Liver (tissue), 9 donors: ENCODE data around the gene CPSF3. TPM values are rescaled to one million over a fixed set of nuclear protein-coding genes. Genes with fewer than 3 reads are reported as not detected.

Source experiments
- DNase-seq: peaks from one replicate; pipeline ENCODE4 v3.0.0-alpha.2; 2017; ENCODE audit warnings: low spot score
- H3K27ac ChIP-seq, 2 donors: one replicate each; pipeline ENCODE4 v1.7.0; 2013; ENCODE audit warnings: inconsistent platforms in 2 of 2, low read length in 2 of 2, control low read depth in 1 of 2, low read depth in 1 of 2, mild to moderate bottlenecking in 1 of 2
- H3K27me3 ChIP-seq, 4 donors: one replicate each; pipeline versions ENCODE4 v1.6.1 to v1.7.0; 2013; ENCODE audit warnings: low read length in 3 of 4, inconsistent platforms in 1 of 4, mild to moderate bottlenecking in 1 of 4, moderate library complexity in 1 of 4; ENCODE audit not compliant: control insufficient read depth in 4 of 4, insufficient read depth in 4 of 4
- H3K36me3 ChIP-seq, 4 donors: one replicate each; pipeline versions ENCODE4 v1.6.1 to v1.7.0; 2013; ENCODE audit warnings: low read length in 3 of 4, mild to moderate bottlenecking in 3 of 4, low read depth in 1 of 4, moderate library complexity in 1 of 4; ENCODE audit not compliant: control insufficient read depth in 4 of 4, insufficient read depth in 3 of 4
- H3K4me1 ChIP-seq, 4 donors: one replicate each; pipeline versions ENCODE4 v1.6.1 to v1.7.0; 2013; ENCODE audit warnings: low read length in 3 of 4, mild to moderate bottlenecking in 3 of 4, moderate library complexity in 1 of 4; ENCODE audit not compliant: control insufficient read depth in 4 of 4, insufficient read depth in 4 of 4
- H3K4me3 ChIP-seq, 3 donors: one replicate each; pipeline versions ENCODE4 v1.6.1 to v1.7.0; 2013; ENCODE audit warnings: low read length in 3 of 3, control low read depth in 1 of 3, low read depth in 1 of 3, mild to moderate bottlenecking in 1 of 3
- H3K9ac ChIP-seq, 2 donors: one replicate each; pipeline ENCODE4 v1.7.0; 2013; ENCODE audit warnings: low read length in 2 of 2, mild to moderate bottlenecking in 2 of 2, moderate library complexity in 2 of 2, control low read depth in 1 of 2, low read depth in 1 of 2
- H3K9me3 ChIP-seq, 4 donors: one replicate each; pipeline versions ENCODE4 v1.6.1 to v1.7.0; 2013; ENCODE audit warnings: low read length in 3 of 4; ENCODE audit not compliant: control insufficient read depth in 4 of 4
- ATF3 ChIP-seq: IDR thresholded peaks from 2 replicates; pipeline ENCODE4 v1.6.1; 2016; ENCODE audit warnings: antibody characterized with exemption
- EGR1 ChIP-seq, 2 donors: IDR thresholded peaks; 2 replicates each; pipeline ENCODE4 v1.6.1; 2016 to 2018; ENCODE audit warnings: antibody characterized with exemption in 2 of 2, low read depth in 2 of 2
- FOXA1 ChIP-seq: IDR thresholded peaks from 2 replicates; pipeline ENCODE4 v1.6.1; 2016; ENCODE audit warnings: antibody characterized with exemption
- FOXA2 ChIP-seq: IDR thresholded peaks from 2 replicates; pipeline ENCODE4 v1.6.1; 2016; ENCODE audit warnings: antibody characterized with exemption
- GABPA ChIP-seq, 2 donors: IDR thresholded peaks in 1 of 2; conservative IDR thresholded peaks in 1 of 2; 2 replicates each; pipeline ENCODE4 v1.6.1; 2016; ENCODE audit warnings: antibody characterized with exemption in 2 of 2, mild to moderate bottlenecking in 1 of 2, moderate library complexity in 1 of 2
- HNF4A ChIP-seq, 2 donors: conservative IDR thresholded peaks; 2 replicates each; pipeline ENCODE4 v1.6.1; 2016; ENCODE audit warnings: antibody characterized with exemption in 2 of 2, mild to moderate bottlenecking in 2 of 2
- HNF4G ChIP-seq: IDR thresholded peaks from 2 replicates; pipeline ENCODE4 v1.6.1; 2016; ENCODE audit warnings: antibody characterized with exemption
- JUND ChIP-seq, 2 donors: IDR thresholded peaks; 2 replicates each; pipeline ENCODE4 v1.6.1; 2016; ENCODE audit warnings: antibody characterized with exemption in 2 of 2
- NR2F2 ChIP-seq: IDR thresholded peaks from 2 replicates; pipeline ENCODE4 v1.6.1; 2016; ENCODE audit warnings: antibody characterized with exemption
- RAD21 ChIP-seq, 2 donors: IDR thresholded peaks; 2 replicates each; pipeline ENCODE4 v1.6.1; 2016; ENCODE audit warnings: antibody characterized with exemption in 2 of 2, mild to moderate bottlenecking in 2 of 2
- RXRA ChIP-seq, 2 donors: IDR thresholded peaks; 2 replicates each; pipeline ENCODE4 v1.6.1; 2017 to 2018; ENCODE audit warnings: antibody characterized with exemption in 2 of 2, mild to moderate bottlenecking in 1 of 2
- SP1 ChIP-seq: IDR thresholded peaks from 2 replicates; pipeline ENCODE4 v1.6.1; 2018; ENCODE audit warnings: antibody characterized with exemption, mild to moderate bottlenecking
- TAF1 ChIP-seq: conservative IDR thresholded peaks from 2 replicates; pipeline ENCODE4 v1.6.1; 2016; ENCODE audit warnings: antibody characterized with exemption, mild to moderate bottlenecking
- YY1 ChIP-seq: IDR thresholded peaks from 2 replicates; pipeline ENCODE4 v1.6.1; 2016; ENCODE audit warnings: antibody characterized with exemption, mild to moderate bottlenecking
- WGBS: extraction: QIAGEN DNeasy Blood & Tissue Kit; methylation state at CpG from one replicate; pipeline ENCODE4 v1.1.7; 2013; 5-methylcytosine and 5-hydroxymethylcytosine counted together
- polyA plus RNA-seq, 2 donors: library from polyadenylated mRNA; stranded (reverse) in 1 of 2; unstranded in 1 of 2; fragments of 200-250 nt in 1 of 2; fragments of >200 nt in 1 of 2; fragmentation: Nextera tagmentation in 1 of 2; extraction: Ambion mirVana in 1 of 2; gene quantifications; one replicate each; pipeline versions ENCODE4 v1.2.1 to v1.2.3, GENCODE V29; 2013 to 2015
- total RNA-seq, 2 donors: library from RNA; depleted of rRNA; stranded (reverse); fragments of >200 nt; gene quantifications; one replicate each; pipeline ENCODE4 v1.2.3, GENCODE V29; 2014
- TF ChIP-seq, protein P1 (sequence below): fragments of 150-350 bp; IDR thresholded peaks from 2 replicates; pipeline ENCODE4 v1.5.1; 2017; ENCODE audit warnings: improper control_type of control experiment, low read depth, low read length; ENCODE audit not compliant: missing input control
- TF ChIP-seq, protein P2 (sequence below): IDR thresholded peaks from 2 replicates; pipeline ENCODE4 v1.6.1; 2016; ENCODE audit warnings: antibody characterized with exemption
- TF ChIP-seq, protein P3 (sequence below): IDR thresholded peaks from 2 replicates; pipeline ENCODE4 v1.6.1; 2016; ENCODE audit warnings: antibody characterized with exemption, mild to moderate bottlenecking
- TF ChIP-seq, protein P4 (sequence below): IDR thresholded peaks from 2 replicates; pipeline ENCODE4 v1.6.1; 2016; ENCODE audit warnings: antibody characterized with exemption
- donor health status: healthy.
- donor health status: healthy.
- donor health status: healthy.
- donor health status: healthy.
- donor health status: healthy.

CPSF3 gene
- total and polyA plus RNA-seq, 4 donors = 8.7 to 32.2 (median 16.9) TPM

DNA sequence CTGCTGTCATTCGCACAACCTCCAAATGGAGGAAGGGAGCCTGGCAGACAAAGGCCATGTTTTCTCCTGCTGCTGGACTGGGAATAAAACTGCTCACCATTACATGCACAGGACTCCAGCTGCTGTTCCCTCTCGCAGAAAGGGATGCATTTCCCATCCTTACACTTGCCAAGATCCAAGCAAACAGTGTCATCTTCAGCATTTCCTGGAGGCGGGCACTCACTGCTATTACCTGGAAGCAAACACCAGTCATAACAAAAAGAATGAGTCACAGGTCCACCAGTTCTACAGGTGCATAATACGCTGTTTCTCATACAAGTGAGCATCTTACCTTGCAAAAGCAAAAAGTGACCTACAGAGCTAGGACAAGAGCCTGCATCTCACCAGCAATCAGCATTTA lies 73.6 kb downstream of the CPSF3 start:
- H3K27me3 ChIP-seq = no peaks in the 10 kb centered on the region
- 93% methylated on average over 4 of the region's 4 CpGs for WGBS
- peaks cover 13 to 48% (median 39%) of the 10 kb centered on the region in 4 donors for H3K36me3 ChIP-seq
- H3K4me3 ChIP-seq = no peak overlapping the region
- H3K9ac ChIP-seq = no peak overlapping the region
- no peak overlapping the region for H3K27ac ChIP-seq
- TF ChIP-seq RAD21 (IDR thresholded peaks at IDR 0.05) = no peak
- no peak for TF ChIP-seq TAF1
- TF ChIP-seq SP1 = no peak
- TF ChIP-seq, protein P1, sequence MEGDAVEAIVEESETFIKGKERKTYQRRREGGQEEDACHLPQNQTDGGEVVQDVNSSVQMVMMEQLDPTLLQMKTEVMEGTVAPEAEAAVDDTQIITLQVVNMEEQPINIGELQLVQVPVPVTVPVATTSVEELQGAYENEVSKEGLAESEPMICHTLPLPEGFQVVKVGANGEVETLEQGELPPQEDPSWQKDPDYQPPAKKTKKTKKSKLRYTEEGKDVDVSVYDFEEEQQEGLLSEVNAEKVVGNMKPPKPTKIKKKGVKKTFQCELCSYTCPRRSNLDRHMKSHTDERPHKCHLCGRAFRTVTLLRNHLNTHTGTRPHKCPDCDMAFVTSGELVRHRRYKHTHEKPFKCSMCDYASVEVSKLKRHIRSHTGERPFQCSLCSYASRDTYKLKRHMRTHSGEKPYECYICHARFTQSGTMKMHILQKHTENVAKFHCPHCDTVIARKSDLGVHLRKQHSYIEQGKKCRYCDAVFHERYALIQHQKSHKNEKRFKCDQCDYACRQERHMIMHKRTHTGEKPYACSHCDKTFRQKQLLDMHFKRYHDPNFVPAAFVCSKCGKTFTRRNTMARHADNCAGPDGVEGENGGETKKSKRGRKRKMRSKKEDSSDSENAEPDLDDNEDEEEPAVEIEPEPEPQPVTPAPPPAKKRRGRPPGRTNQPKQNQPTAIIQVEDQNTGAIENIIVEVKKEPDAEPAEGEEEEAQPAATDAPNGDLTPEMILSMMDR = no peak
- no peak for TF ChIP-seq FOXA2
- no peaks in the 10 kb centered on the region for H3K4me1 ChIP-seq
- DNase-seq = no peak
- H3K9me3 ChIP-seq = no peaks in the 10 kb centered on the region

DNA sequence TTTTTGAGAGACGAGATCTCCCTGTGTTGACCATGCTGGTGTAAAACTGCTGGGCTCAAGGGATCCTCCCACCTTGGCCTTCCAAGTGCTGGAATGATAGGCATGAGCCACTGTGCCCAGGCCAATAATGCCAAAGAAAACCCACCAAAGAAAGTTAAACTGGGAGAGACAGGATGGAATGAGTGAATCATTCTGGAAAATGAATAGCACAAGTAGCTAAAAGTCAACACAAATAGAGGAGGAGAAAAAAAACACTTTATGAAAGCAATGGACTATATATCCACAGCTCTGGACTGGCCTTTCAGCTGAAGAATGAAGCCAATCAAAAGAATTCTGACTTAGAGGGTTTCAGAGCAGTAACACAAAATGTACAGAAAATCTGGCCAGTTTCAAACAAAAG lies 74.8 kb downstream of the CPSF3 start:
- Histone ChIP-seq H3K4me3 (no peak overlapping the region), H3K4me1 (no peaks in the 10 kb centered on the region), H3K9ac (no peak overlapping the region), H3K36me3 (peaks cover 13 to 39% (median 34%) of the 10 kb centered on the region in 4 donors), H3K27ac (no peak overlapping the region), H3K27me3 (no peaks in the 10 kb centered on the region), H3K9me3 (no peaks in the 10 kb centered on the region)
- WGBS = 95% methylated on average over 1 of the region's 1 CpG
- no peak for DNase-seq
- TF ChIP-seq TAF1 (no peak), GABPA (IDR thresholded peaks at IDR 0.05 in 1 of 2, conservative IDR thresholded peaks at IDR 0.05 in 1 of 2) (no peak), HNF4A (conservative IDR thresholded peaks at IDR 0.05) (no peak), NR2F2 (no peak), YY1 (no peak), HNF4G (no peak), FOXA2 (no peak), ATF3 (no peak), FOXA1 (no peak), SP1 (no peak), RAD21 (IDR thresholded peaks at IDR 0.05) (no peak), RXRA (IDR thresholded peaks at IDR 0.05) (no peak), JUND (IDR thresholded peaks at IDR 0.05) (no peak), EGR1 (IDR thresholded peaks at IDR 0.05; ENCODE audit: low read depth in 2 of 2) (no peak)
- TF ChIP-seq, protein P2, sequence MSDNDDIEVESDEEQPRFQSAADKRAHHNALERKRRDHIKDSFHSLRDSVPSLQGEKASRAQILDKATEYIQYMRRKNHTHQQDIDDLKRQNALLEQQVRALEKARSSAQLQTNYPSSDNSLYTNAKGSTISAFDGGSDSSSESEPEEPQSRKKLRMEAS = no peak
- TF ChIP-seq, protein P1 = no peak
- TF ChIP-seq, protein P3, sequence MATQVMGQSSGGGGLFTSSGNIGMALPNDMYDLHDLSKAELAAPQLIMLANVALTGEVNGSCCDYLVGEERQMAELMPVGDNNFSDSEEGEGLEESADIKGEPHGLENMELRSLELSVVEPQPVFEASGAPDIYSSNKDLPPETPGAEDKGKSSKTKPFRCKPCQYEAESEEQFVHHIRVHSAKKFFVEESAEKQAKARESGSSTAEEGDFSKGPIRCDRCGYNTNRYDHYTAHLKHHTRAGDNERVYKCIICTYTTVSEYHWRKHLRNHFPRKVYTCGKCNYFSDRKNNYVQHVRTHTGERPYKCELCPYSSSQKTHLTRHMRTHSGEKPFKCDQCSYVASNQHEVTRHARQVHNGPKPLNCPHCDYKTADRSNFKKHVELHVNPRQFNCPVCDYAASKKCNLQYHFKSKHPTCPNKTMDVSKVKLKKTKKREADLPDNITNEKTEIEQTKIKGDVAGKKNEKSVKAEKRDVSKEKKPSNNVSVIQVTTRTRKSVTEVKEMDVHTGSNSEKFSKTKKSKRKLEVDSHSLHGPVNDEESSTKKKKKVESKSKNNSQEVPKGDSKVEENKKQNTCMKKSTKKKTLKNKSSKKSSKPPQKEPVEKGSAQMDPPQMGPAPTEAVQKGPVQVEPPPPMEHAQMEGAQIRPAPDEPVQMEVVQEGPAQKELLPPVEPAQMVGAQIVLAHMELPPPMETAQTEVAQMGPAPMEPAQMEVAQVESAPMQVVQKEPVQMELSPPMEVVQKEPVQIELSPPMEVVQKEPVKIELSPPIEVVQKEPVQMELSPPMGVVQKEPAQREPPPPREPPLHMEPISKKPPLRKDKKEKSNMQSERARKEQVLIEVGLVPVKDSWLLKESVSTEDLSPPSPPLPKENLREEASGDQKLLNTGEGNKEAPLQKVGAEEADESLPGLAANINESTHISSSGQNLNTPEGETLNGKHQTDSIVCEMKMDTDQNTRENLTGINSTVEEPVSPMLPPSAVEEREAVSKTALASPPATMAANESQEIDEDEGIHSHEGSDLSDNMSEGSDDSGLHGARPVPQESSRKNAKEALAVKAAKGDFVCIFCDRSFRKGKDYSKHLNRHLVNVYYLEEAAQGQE = no peak
- TF ChIP-seq, protein P4, sequence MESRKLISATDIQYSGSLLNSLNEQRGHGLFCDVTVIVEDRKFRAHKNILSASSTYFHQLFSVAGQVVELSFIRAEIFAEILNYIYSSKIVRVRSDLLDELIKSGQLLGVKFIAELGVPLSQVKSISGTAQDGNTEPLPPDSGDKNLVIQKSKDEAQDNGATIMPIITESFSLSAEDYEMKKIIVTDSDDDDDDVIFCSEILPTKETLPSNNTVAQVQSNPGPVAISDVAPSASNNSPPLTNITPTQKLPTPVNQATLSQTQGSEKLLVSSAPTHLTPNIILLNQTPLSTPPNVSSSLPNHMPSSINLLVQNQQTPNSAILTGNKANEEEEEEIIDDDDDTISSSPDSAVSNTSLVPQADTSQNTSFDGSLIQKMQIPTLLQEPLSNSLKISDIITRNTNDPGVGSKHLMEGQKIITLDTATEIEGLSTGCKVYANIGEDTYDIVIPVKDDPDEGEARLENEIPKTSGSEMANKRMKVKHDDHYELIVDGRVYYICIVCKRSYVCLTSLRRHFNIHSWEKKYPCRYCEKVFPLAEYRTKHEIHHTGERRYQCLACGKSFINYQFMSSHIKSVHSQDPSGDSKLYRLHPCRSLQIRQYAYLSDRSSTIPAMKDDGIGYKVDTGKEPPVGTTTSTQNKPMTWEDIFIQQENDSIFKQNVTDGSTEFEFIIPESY = no peak
